ENCODE measurements around the gene WNT3.

The WNT3 gene

GRCh38 chr17:46733837-46734475 lies 84.5 kb downstream of the WNT3 start:
- no peak overlapping the region for H3K4me3 ChIP-seq (ENCODE audit: low read depth, low read length)
- ChIA-PET POLR2A (no interaction called here), CTCF (interaction anchor here (0.6 kb wide), 1 partner anchor 69 kb away, joined by 3 read pairs; no protein-coding TSS in a partner anchor)
- H3K36me3 ChIP-seq (ENCODE audit: control insufficient read depth in 2 of 2, insufficient read depth in 1 of 2, low read length in 2 of 2), result peaks cover 3 to 4% of the 10 kb centered on the region in 2 experiments; a peak in 2 of 3 replicates
- no peaks in the 10 kb centered on the region for H3K4me1 ChIP-seq (ENCODE audit: control insufficient read depth, insufficient read depth, low read length)
- TF ChIP-seq SP7 (tag by site-specific recombination; IDR thresholded peaks at IDR 0.05) (no peak), GLIS1 (tag by site-specific recombination; IDR thresholded peaks at IDR 0.05) (no peak), ZNF626 (tag by site-specific recombination; IDR thresholded peaks at IDR 0.05) (no peak), KLF1 (tag by site-specific recombination; IDR thresholded peaks at IDR 0.05) (no peak), ZNF157 (tag by site-specific recombination; IDR thresholded peaks at IDR 0.05) (no peak), ZNF449 (tag by site-specific recombination; IDR thresholded peaks at IDR 0.05) (no peak), ZNF544 (tag by site-specific recombination; IDR thresholded peaks at IDR 0.05) (no peak), ZNF37A (tag by site-specific recombination; IDR thresholded peaks at IDR 0.05) (no peak), REPIN1 (tag by site-specific recombination; IDR thresholded peaks at IDR 0.05; ENCODE audit: low read depth) (no peak), ZEB2 (tag by site-specific recombination; IDR thresholded peaks at IDR 0.05) (no peak), ZNF184 (tag by site-specific recombination; IDR thresholded peaks at IDR 0.05) (no peak), ZNF341 (tag by site-specific recombination; IDR thresholded peaks at IDR 0.05; ENCODE audit: low read depth) (no peak), YY2 (tag by site-specific recombination; IDR thresholded peaks at IDR 0.05) (no peak), ZNF792 (tag by site-specific recombination; IDR thresholded peaks at IDR 0.05) (no peak), IKZF3 (tag by site-specific recombination; IDR thresholded peaks at IDR 0.05) (no peak), ZNF518A (tag by site-specific recombination; conservative IDR thresholded peaks at IDR 0.05; ENCODE audit: low read depth) (no peak), ZNF777 (tag by site-specific recombination; IDR thresholded peaks at IDR 0.05; ENCODE audit: borderline replicate concordance) (no peak)
- TF ChIP-seq, protein P1, sequence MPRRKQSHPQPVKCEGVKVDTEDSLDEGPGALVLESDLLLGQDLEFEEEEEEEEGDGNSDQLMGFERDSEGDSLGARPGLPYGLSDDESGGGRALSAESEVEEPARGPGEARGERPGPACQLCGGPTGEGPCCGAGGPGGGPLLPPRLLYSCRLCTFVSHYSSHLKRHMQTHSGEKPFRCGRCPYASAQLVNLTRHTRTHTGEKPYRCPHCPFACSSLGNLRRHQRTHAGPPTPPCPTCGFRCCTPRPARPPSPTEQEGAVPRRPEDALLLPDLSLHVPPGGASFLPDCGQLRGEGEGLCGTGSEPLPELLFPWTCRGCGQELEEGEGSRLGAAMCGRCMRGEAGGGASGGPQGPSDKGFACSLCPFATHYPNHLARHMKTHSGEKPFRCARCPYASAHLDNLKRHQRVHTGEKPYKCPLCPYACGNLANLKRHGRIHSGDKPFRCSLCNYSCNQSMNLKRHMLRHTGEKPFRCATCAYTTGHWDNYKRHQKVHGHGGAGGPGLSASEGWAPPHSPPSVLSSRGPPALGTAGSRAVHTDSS (tag by site-specific recombination; IDR thresholded peaks at IDR 0.05), result no peak
- TF ChIP-seq, protein P2, sequence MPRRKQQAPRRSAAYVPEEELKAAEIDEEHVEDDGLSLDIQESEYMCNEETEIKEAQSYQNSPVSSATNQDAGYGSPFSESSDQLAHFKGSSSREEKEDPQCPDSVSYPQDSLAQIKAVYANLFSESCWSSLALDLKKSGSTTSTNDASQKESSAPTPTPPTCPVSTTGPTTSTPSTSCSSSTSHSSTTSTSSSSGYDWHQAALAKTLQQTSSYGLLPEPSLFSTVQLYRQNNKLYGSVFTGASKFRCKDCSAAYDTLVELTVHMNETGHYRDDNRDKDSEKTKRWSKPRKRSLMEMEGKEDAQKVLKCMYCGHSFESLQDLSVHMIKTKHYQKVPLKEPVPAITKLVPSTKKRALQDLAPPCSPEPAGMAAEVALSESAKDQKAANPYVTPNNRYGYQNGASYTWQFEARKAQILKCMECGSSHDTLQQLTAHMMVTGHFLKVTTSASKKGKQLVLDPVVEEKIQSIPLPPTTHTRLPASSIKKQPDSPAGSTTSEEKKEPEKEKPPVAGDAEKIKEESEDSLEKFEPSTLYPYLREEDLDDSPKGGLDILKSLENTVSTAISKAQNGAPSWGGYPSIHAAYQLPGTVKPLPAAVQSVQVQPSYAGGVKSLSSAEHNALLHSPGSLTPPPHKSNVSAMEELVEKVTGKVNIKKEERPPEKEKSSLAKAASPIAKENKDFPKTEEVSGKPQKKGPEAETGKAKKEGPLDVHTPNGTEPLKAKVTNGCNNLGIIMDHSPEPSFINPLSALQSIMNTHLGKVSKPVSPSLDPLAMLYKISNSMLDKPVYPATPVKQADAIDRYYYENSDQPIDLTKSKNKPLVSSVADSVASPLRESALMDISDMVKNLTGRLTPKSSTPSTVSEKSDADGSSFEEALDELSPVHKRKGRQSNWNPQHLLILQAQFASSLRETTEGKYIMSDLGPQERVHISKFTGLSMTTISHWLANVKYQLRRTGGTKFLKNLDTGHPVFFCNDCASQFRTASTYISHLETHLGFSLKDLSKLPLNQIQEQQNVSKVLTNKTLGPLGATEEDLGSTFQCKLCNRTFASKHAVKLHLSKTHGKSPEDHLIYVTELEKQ (tag by site-specific recombination; IDR thresholded peaks at IDR 0.05; ENCODE audit: borderline replicate concordance), result no peak
- H3K27ac ChIP-seq (ENCODE audit: extremely low read depth, low read depth, low read length), result no peak overlapping the region
- H3K9me3 ChIP-seq (ENCODE audit: control insufficient read depth, insufficient read depth, low read depth, low read length), result no peaks in the 10 kb centered on the region
